Measurements from ENCODE around the gene PLK1.
"Not testable (repeated sequence)": the region's sequence is repeated elsewhere in the genome, so short reads cannot be mapped to it uniquely, and the experiment has no call there.

The PLK1 gene

DNA sequence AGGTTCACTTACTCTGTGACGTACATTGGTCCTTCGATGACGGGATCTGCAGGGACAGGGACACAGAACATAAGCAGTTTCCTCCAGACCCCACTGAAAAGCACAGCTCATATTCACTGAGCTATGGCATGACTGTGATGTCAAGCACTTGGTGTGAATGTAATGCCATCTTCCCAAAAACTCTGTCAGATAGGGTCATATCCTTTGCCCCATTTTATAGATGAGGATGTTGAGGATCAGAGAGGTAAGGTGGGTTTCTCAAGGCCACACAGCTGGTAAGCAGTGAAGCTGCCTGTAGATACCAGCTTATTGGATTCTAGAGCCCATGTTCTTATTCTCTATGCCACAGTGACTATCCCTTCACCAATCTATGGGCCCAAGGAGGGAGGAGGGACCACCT, 31.8 kb downstream of the PLK1 start:
- DNase-seq, result no peak

DNA sequence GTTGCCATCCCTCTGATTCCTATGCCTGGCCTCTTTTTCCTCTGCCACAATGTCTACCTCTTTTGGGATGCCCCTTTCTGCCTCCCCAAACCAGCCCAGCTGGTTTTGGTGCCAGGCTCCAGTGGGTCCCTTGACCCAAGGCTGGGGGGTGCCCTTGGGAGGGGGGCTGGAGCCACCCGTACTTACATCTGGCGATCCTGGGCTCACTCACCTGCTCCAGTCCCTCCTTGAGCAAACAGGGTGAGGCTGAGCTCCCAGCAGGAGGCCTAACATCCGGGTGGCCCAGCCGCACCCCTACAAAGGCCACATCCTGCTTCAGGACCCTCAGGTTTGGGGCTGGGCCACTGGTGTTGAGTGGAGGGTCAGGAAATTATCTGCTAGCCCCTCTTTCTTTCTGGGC, 33.1 kb downstream of the PLK1 start:
- DNase-seq, result no peak

DNA sequence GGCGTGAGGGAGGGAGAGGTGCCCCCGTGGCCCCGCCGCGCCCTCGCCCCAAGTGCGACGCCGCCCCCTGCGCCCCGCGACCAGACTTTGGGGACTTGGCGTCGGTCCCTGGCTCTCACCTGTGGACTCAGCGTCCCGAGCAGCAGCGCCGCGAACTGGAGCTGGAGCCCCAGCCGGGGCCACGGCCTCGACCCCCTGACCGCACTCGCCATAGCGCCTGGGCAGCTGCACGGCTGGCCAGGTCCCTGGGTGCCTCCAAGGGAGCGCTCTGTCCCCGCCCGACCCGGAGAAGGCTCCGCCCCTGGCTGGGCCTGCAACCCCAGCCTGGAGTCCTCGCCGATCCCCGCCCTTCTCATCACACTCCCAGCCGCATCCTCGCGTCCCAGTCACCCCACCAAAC, 34.3 kb downstream of the PLK1 start, which contains the start of gene ERN2:
TSS of gene ERN2 (minus strand) at position 247 of the 400 bp plus-strand sequence. CDS start at position 212, 35 bp downstream.
- no peak for DNase-seq

DNA sequence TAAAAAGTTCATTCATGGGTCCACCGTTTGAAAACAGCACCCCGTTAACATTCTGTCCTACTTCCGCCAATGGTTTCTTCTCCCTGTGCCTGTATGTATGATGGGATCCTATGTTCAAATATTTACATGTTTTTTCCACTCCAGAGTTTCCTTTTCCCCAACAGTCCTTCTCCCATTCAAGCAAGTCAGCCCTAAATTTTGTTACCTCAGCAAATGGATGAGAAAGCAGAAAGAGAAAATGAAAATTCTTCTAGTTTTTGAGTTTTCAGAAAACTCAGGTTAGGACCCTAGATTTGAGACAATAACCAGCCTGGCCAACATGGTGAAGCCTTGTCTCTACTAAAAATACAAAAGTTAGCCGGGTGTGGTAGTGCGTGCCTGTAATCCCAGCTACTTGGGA, 37.8 kb downstream of the PLK1 start:
- no peak for DNase-seq

DNA sequence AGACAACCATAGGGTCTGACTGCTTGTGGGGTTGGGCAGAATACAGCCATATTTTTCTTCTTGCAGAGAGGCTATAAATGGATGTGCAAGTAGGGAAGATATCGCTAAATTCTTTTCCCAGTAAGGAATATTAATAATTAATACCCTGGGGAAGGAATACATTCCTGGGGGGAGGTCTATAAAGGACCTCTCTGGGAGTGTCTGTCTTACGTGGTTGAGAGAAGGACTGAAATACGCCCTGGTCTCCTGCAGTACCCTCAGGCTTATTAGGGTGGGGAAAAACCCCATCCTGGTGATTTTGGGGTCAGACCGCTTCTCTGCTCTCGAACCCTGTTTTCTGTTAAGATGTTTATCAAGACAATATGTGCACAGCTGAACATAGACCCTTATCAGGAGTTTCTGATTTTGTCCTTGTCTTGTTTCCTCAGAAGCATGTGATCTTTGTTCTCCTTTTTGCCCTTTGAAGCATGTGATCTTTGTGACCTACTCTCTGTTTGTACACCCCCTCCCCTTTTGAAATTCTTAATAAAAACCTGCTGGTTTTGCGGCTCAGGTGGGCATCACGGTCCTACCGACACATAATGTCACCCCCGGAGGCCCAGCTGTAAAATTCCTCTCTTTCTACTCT, 44.0 kb downstream of the PLK1 start:
- DNase-seq, result not testable (repeated sequence)

DNA sequence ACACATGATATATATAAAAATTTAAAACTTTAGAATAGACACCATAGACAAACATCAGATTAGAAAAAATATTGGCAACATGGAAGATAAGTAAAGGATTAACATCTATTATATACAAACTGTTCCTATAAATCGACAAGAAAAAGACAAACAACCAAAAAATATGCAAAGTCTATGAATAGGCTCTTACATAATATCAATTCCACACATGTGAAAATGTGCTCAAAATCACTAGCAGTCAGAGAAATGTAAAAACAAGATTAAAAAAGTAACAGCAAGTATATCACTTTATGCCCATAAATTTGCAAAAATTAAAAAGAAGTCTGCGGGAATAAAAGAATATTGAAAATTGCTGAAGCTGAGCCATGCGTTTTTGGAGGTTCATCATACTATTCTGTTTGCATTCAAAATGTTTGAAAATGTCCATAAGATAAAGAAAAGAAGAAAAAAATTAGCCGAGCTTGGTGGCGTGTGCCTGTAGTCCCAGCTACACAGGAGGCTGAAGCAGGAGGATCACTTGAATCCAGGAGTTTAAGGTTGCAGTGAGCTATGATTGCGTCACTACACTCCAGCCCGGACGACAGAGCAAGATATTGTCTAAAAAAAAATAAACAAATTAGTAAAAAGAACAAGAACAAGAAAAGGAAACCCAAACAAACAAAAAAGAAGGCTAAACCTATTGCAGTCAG, 45.6 kb downstream of the PLK1 start:
- DNase-seq, result no peak

DNA sequence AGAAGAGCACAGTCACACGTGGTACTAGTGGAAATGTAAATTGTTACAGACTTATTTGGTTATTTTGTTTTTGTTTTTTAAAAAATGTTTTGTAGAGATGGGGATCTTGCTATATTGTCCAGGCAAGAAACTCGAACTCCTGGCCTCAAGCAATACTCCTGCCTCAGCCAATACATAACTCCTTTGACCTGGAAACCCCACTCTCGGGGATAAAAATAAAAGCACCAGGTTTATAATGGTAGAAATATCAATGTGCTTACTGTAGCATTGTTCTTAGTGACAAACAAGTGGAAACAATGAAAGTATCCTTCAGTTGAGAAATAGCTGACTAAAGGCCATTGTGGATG, 46.1 kb downstream of the PLK1 start:
- no peak for DNase-seq

DNA sequence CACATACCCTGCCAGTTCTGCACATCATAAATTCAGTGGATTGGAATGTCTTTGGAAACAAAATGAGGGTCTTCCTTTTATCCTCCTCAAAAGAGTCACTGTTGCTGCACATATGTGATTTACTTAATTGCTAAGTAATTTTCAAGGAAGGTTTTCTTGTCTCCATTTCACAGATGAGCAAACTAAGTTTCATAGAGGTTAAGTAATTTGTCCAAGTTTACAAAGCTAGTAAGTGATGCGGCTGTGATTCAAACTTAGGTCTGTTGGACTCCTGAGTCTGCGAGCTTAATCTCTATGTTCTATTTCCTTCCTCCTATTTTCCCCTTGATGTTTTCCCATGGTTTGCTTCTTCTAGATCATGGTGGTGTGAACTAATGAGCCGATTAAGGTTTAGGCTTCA, 48.0 kb downstream of the PLK1 start:
- no peak for DNase-seq

DNA sequence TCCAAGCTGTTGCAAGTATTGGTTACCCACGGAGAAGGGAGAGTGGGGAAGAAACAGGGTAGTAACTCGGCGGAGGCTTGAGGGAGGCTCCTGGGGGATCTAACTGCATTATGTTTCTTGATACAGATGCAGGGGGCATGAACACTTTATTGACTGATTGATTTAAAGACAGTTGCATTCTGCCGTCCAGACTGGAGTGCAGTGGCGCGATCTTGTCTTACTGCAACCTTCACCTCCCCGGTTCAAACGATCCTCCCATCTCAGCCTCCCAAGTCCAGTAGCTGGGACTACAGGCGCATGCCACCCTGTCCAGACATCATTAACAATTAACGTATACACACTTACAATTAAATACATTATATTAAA, 49.4 kb downstream of the PLK1 start:
- DNase-seq, result no peak

DNA sequence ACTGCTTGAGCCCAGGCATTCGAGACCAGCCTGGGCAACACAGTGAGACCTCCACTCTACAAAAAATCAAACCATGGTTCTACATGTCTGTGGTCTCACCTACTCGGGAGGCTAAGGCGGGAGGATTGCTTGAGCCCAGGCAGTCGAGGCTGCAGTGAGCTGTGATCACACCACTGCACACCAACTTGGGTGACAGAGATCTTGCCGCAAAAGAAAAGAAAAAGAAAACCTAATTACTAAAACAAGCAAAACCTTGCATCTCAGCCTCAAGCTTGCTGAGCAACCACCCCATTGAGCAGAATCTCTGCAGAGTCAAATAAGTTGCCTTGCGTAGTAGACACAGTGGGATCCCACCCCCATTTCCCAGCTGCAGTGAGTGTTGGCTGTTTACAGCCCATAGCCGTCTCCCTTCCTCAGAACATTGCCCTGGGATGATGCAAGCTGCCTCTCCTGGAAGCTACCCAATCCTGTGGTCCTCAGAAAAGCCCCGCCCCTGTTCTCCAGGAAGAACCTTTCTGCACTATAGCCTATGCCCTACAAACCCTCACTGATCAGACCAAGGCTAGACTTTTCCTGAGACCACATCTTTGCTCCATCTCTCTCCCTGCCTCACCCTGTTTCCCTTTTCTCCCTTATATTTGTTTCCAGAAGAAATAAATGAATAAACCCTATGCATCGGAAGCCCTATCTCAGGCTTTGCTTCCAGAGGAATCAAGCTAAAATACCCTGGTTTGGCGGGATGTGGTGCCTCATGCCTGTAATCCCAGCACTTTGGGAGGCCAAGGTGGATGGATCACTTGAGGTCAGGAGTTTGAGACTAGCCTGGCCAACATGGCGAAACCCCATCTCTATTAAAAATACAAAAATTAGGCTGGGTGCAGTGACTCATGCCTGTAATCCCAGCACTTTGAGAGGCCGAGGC, 51.1 kb downstream of the PLK1 start:
- no peak for DNase-seq

DNA sequence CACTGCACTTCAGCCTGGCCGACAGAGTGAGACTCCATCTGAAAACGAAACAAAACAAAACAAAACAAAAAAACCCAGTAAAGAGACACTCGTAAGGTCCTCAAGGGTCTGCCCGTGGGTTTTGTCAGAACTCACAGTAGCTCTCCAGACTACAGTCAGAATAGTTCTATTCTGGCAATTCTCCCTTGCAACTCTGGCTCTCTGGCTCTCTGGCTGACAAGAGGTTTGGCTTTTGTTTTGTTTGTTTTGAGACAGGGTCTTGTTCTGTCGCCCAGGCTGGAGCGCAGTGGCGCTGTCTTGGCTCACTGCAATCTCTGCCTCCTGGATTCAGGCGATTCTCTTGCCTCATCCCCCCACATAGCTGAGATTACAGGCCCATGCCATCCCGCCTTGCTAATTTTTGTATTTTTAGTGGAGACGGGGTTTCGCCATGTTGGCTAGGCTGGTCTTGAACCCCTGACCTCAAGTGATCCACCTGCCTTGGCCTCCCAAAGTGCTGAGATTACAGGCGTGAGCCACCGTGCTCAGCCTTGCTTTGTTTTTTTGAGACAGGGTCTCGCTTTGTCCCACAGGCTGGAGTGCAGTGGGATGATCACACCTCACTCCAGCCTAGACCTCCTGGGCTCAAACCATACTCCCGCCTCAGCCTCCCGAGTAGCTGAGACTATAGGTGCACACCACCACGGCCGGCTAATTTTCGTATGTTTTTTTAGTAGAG, 55.6 kb downstream of the PLK1 start:
- DNase-seq, result no peak

DNA sequence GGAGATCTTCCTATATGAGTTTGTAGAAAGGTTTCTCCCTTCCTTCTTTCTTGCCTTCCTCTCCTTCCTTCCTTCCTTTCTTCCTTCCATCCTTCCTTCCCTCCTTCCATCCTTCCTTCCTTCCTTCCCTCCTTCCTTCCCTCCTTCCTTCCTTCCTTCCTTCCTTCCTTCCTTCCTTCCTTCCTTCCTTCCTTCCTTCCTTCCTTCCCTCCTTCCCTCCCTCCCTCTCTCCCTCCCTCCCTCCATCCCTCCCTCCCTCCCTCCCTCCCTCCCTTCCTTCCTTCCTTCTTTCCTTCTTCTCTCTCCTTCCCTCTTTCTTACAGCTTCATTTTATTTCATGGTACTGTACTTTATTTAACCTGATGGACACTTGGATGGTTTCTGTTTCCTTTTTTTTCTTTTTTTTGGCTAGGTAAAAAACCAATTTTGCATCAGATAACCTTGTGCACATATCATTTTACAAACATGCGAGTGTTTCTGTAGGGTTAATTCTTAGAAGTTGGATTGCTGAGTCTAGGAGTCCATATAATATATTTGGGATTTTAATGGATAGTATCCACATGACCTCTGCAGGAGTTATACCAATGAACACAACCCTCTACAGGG, 58.8 kb downstream of the PLK1 start:
- not testable (repeated sequence) for DNase-seq

DNA sequence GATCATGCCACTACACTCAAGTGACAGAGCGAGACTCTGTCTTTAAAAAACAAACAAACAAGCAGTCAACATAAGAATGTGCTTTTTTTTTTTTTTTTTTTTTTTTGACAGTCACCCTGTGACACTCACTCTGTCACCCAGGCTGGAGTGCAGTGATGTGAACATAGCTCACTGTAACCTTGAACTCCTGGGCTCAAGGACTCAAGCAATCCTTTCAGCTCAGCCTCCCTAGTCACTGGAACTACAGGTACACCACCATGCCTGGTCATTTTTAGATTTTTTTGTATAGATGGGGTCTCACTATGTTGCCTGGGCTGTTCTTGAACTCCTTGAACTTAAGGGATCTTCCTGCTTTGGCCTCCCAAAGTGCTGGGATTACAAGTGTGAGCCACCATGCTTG, 60.8 kb downstream of the PLK1 start:
- DNase-seq, result no peak

Measured in activated gamma-delta T cell (primary cell).